Retina (tissue), 1 donor: ENCODE measurements around the gene AZIN2.
A peak's percentile ranks its signal among the peaks of the same experiment; 100 is the strongest.
"Not testable (repeated sequence)": the region's sequence is repeated elsewhere in the genome, so short reads cannot be mapped to it uniquely, and the experiment has no call there.

Experiments
- DNase-seq: peaks from one replicate; pipeline ENCODE4 v3.0.0-alpha.2; 2016

AZIN2 gene

GRCh38 chr1:33080885-33081553 is at the start of gene AZIN2:
AZIN2 (plus strand) TSS chr1:33081153; CDS start chr1:33082250, 1,097 bp downstream.
- peak; percentile 95 for DNase-seq

- DNase-seq: no peak
Measured at GRCh38 chr1:33031506-33031905, 49.4 kb upstream of the AZIN2 start.

- DNase-seq: no peak
Measured at GRCh38 chr1:33032126-33032869, 48.7 kb upstream of the AZIN2 start.

GRCh38 chr1:33036051-33036525 is 44.9 kb upstream of the AZIN2 start:
- DNase-seq: no peak

DNA sequence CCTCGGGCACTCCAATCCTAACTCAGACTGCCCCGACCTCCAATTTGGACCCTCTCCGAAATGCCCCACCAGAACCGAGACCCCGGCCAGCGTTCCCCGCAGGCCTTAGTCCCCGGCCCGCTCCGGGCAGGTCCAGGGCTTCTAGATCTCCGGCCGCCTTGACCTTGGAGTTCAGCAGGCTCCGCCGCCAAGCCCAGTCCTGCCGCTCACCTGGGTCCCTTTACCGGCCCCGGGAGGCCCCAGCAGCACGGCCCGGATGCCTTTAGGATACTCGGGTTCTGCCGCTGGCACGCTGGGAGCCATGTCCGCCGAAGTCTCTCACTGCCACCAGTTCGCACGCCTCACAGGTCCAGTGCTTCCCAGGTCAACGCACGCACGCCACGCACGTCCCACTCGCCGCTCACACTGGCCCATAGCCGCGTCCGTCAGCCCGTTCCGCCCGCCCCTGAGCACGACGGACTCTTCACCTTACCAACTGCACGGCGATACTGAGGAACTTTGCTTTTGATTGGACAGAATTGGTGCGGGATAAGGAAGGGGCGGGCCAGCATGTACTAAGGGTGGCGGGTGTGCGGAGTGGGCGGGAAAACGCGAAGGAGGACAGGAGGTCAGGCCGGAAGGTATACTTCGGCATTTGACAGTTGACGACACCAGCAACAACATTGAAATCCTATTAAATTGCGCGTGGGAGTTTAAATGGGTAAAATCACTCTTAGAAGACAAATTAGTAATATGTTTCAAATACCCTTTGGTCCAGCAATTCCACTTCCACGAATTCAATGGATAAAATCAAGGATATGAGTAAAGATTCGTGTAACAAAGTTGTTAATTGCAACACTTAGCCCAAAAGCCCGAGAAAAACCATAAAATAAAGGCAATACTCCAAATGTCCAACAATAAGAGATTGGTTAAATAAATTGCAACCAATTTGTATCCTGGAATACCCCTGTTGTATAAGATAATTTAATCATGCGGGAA is 44.1 kb upstream of the AZIN2 start, which contains the start of gene AK2:
AK2 (minus strand) TSS at position 358 of the 978 bp plus-strand sequence; CDS start at position 303, 55 bp downstream.
- DNase-seq: peak; percentile 95

DNA sequence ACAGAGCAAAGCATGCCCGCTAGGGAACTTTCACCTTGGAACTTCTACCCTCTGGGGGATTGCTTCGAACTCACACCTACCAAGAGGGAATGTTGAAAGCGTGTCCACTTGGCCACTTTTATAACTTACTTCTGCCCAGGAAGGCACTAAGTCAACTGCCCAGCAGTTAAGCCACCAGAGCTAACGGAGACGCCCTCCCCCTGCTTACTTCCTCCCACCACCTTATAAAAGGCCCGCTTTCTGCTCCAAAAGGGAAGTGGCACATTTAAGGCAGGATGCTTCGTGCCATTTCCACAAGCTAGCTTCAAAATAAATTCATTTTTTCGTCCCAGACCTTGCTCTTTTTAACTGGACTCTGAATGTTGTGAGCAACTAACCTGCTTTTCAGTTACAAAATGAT is 41.1 kb upstream of the AZIN2 start:
- no peak for DNase-seq

DNA sequence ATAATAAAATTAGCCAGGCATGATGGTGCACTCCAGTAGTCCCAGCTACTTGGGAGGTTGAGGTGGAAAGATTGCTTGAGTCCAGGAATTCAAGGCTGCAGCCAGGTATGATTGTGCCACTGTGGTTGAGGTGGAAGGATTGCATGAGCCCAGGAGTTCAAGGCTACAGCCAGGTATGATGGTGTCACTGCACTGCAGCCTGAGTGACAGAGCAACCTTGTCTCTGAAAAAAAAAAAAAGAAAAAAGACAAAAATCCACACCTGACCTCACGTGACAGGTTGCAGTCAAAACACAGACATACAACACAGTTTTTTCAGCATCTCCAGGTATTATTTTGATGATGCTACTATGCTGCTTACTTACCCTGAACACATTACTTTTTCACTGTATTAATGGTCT is 39.9 kb upstream of the AZIN2 start:
- no peak for DNase-seq

- peak; percentile 9 for DNase-seq
Measured at GRCh38 chr1:33042831-33043230, 38.1 kb upstream of the AZIN2 start.

DNA sequence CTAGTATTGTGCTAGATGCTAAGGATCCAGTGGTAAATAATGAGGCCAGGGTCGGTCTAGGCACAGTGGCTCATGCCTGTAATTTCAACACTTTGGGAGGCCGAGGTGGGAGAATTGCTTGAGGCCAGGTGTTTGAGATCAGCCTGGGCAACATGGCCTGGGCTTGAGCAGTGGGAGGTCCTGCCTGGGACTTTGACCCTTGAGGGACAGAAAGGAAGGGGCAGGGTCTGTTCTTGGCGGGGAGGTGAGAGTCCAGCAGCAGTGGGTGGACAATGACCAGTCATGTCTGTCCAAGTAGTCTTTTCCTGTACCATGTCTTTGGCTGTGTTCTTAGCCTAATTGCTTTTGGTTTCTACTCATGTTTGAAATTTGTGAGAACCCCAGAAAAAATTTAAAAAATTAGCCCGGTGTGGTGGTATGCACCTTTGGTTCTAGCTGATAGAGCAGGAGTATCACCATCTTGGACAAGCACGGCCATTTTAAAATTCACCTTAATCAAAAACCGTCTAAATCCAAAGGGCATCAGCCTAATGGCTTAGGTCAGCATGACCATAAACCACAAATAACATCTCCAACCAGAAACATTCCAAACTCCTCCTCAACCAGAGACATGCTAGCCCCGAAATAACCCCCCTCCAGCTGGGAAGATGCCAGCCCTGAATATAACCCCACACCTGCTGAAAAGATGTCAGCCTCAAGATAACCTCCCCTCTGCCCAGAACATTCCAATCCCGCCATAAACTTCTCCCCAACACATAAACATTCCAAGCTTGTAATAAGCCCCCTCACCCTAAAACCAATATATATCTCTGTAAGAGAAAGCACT is 37.5 kb upstream of the AZIN2 start:
- DNase-seq: no peak

- no peak for DNase-seq
Measured at GRCh38 chr1:33045246-33045645, 35.7 kb upstream of the AZIN2 start.

- no peak for DNase-seq
Measured at GRCh38 chr1:33045814-33046213, 35.1 kb upstream of the AZIN2 start.

- not testable (repeated sequence) for DNase-seq
Measured at GRCh38 chr1:33046234-33046633, 34.7 kb upstream of the AZIN2 start.

DNA sequence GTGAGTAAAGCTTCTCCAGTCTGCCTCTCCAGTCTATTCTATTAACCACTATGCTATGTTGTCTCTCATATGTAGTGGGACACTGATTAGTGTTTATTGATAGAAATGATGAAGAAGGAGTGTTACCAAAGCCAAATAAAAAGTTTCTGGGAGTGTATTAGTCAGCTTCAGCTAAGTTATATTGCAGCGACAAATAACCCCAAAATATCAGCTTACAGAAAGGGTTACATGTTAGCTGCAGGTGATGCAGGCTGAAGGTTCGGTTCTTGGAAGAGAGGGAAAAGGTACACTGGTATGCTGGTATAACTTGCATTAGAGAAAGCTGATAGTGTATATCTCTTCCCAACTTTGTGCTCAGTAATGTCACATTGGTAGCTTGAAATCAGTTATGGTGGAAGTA is 33.7 kb upstream of the AZIN2 start:
- no peak for DNase-seq

DNA sequence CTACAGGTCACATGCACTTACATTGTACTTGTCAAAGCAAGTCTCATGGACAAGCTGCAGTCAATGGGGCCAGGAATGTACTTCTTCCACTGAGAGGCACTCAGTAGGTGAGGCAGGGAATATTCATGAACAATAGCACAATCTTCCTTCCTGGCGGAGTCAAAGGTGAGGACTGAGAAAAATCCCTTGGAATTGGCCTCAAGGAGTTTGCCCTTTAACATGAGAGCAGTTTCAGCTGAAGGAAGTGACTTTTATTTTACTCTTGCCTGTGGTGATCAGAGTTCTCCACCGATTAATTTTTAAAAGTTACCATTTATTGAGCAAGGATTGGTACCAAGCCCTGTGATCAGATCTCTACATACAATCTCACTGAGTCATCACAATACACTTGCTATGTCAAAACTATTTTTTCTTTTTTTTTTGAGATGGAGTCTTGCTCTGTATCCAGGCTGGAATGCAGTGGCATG is 33.1 kb upstream of the AZIN2 start:
- no peak for DNase-seq

DNA sequence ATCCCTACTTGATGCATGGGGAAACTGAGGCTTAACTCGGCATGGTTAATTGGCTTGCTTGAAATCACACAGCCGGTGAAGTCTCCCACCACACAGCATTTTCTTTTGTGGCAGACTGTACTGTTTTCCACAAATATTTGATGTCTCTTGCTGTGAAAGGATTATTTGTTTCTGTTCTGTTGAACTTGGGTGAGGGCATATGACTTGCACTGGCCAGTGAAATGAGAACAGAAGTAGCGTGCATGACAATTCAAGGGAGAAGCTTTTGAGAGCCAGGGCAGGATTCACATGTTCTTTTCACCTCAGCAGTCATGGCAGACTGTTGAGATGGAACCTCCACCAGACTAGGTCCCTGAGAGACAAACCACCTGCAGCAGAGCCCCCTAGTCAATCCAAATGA is 32.5 kb upstream of the AZIN2 start:
- no peak for DNase-seq

DNA sequence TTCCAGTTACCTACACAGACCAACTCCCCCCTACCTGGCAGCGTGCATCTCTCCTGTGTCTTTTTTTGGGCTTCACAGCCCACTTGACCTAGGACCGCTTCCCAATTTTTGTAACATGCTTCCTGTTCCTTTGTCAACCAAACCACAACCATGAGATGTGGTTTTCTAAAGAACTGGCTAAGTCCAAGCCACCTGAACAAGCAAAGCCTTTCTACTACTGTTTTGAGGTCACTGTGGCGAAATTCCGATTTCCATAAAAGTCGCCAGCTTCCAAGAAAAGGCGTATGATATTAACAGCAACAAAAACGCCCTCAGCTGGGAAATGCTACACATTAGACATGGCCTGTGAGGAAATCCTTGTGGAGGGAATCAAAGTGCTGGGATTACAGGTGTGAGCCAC is 31.6 kb upstream of the AZIN2 start:
- DNase-seq: no peak

DNA sequence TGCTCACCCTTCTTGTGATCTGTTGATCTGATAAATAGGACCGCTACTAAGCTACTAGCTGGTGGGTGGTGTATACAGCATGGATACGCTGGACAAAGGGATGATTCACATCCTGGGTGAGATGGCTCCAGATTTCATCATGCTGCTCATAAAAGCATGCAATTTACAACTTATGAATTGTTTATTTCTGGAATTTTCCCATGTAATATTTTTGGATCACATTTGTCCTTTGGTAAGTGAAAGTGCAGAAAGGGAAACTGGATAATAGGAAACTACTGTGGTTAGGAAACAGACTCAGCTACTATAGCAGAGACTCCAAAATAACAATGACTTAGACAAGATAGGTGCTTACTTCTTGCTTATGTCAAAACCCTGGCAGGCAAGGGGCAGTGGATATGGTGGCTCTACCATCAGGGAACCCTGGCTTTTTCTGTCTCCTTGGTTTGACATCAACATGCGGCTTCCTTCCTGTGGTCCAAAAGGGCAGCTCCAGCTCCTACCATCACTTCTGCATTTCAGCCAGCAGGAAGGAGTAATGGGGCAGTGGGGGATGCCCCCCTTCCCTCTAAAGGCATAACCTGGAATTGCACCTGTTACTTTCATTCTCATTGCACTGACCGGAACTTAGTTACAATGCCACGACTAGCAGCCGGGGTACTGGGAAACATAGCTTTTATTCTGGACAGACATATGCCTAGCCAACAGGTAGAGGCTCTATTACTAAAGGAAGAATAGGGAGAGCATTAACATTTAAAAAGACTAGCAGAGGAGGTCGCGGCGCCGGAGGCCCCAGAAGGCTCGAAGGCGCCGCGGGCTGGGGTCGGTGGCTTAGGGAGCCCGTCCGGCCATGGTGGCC is 30.5 kb upstream of the AZIN2 start:
- DNase-seq: no peak

DNA sequence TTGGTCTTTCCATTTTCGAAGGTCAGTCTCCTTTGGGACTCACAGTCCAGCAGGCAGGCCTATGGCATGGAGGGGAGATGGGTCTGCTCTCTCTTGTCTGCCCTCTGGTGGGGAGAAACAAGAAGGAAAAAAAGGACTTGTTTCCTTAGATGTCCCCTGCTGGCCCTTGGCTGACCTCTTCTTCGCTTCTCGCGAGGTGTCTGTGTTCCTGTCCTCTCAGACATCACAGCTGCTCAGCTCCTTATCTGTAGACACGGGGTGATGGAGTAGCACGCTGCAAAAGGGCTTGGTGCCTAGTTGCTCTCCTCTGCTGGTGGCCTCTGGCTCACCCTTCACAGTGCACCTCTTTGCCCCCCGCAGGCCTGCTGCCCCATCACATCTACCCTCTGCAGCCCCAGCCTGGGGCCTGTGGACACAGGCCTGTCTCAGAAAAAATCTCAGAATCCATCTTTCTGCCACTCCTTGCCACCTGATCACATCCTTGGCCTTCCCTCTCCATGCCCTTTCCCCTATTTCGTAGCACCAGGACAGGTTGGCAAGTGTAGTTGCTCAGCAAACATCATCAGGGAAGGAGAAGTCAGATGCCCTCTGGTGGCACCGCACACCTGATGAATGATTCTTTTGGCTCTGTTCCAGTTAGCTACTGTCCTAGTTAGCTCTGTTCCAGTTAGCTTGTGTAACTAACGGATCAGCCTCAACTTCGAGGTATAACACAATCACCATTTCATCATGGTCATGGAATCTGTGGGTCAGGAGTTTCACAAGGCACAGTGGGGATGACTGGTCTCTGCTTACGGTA is 25.5 kb upstream of the AZIN2 start:
- peak; percentile 72 for DNase-seq

DNA sequence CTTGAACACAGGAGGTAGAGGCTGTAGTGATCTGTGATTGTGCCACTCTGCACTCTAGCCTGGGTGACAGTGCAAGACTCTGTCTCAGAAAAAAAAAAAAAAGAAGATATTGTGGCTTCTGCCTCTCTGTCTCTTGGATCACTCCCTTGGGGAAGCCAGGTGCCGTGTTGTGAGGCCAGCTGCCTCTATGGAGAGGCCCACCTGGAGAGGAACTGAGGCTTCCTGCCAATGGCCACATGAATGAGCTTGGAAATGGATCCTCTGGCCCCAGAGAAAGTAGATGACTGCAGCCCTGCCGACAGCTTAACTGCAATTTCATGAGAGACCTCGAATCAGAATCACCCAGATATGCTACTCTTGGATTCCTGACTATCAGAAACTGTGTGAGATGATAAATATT is 24.5 kb upstream of the AZIN2 start:
- DNase-seq: no peak

GRCh38 chr1:33057095-33057494 is 23.9 kb upstream of the AZIN2 start:
- DNase-seq: no peak
